Measurements from ENCODE around the gene RPAP3.

RPAP3 gene

DNA sequence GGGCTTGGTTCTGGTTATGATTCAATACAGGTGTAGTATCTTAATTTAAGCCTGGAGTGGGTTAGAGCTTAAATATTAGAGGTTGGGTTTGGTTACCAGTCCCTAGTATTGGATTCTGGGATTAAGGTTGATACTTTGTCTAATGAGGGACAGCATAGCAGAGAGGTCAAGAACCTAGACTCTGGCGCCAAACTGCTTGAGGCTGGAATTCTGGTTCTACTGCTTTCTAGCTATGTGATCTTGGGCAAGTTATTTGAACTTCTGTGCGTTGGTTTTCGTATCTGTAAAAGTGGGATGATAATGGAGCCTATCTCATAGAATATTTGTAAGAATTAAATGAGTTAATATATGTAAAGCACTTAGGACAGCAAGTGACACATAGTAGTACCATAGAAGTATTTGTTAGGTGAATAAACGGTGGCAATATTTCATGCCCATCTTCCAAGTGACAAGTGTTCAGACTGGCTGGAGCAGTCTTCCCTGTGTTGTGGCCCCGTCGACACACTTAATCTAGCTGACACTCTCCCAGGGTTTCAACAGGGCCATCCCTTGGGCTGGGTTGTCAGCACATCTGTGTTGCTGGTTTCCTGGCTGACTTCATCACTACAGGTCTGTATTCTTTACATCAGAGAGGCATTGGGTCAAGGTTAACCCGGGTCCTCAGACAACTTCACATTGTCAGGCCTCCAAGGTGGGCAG, 16.5 kb upstream of the RPAP3 start:
- H3K9me3 ChIP-seq (ENCODE audit: insufficient read depth, low read length, severe bottlenecking): no peaks in the 10 kb centered on the region
- H2AFZ ChIP-seq (ENCODE audit: low read depth, low read length): no peak overlapping the region
- TF ChIP-seq, protein P1, sequence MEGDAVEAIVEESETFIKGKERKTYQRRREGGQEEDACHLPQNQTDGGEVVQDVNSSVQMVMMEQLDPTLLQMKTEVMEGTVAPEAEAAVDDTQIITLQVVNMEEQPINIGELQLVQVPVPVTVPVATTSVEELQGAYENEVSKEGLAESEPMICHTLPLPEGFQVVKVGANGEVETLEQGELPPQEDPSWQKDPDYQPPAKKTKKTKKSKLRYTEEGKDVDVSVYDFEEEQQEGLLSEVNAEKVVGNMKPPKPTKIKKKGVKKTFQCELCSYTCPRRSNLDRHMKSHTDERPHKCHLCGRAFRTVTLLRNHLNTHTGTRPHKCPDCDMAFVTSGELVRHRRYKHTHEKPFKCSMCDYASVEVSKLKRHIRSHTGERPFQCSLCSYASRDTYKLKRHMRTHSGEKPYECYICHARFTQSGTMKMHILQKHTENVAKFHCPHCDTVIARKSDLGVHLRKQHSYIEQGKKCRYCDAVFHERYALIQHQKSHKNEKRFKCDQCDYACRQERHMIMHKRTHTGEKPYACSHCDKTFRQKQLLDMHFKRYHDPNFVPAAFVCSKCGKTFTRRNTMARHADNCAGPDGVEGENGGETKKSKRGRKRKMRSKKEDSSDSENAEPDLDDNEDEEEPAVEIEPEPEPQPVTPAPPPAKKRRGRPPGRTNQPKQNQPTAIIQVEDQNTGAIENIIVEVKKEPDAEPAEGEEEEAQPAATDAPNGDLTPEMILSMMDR (IDR thresholded peaks at IDR 0.05; ENCODE audit: borderline replicate concordance, extremely low read depth, low read length, poor library complexity, severe bottlenecking): no peak
- no peak for TF ChIP-seq EZH2 (IDR thresholded peaks at IDR 0.05; ENCODE audit: borderline replicate concordance, low read depth, low read length, severe bottlenecking)
- no peak overlapping the region for H3K4me2 ChIP-seq (ENCODE audit: insufficient read depth, low read length)
- no peak for DNase-seq
- H3K79me2 ChIP-seq (ENCODE audit: insufficient read depth, low read length): no peaks in the 10 kb centered on the region
- no peak overlapping the region for H3K9ac ChIP-seq (ENCODE audit: low read depth, low read length)
- H3K27ac ChIP-seq (ENCODE audit: low read length): no peak overlapping the region
- H4K20me1 ChIP-seq (ENCODE audit: insufficient read depth, low read length): no peaks in the 10 kb centered on the region
- no peaks in the 10 kb centered on the region for H3K27me3 ChIP-seq (ENCODE audit: insufficient read depth, low read length, poor library complexity)
- H3K4me1 ChIP-seq (ENCODE audit: insufficient read depth, low read length): no peaks in the 10 kb centered on the region
- H3K4me3 ChIP-seq (ENCODE audit: low read depth in 1 of 2, low read length in 2 of 2): no peak overlapping the region
- no peak for ATAC-seq (ENCODE audit: insufficient read depth, low read depth)
- no peaks in the 10 kb centered on the region for H3K36me3 ChIP-seq (ENCODE audit: insufficient read depth, low read length)

DNA sequence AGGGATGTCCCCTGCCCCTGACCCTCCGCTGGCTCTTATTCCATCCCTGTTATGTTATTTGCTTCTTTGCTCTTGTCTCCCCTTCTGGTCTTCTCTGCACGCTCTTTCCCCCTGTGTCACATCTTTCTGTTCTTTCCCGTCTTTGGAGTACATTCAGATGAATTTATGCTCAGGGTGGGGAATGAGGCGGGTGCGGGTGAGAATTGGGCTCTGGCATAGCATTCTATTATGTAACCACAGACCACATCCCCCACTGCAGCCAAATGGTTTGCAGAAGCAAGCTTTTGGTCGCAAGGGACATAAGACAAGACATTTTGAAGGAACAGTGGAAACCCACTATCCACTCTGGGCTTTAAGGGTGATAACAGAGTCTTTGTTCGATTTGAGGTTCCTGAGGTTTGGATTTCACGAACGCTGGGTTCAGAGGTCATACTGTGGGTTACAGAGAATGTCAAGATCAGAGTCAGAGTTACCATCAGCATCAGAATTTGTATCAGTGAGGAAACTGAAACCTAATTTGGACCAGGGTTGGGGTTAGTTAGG, 15.7 kb upstream of the RPAP3 start:
- Histone ChIP-seq H3K4me2 (ENCODE audit: insufficient read depth, low read length) (no peak overlapping the region), H4K20me1 (ENCODE audit: insufficient read depth, low read length) (no peaks in the 10 kb centered on the region), H3K9ac (ENCODE audit: low read depth, low read length) (no peak overlapping the region), H3K79me2 (ENCODE audit: insufficient read depth, low read length) (no peaks in the 10 kb centered on the region), H3K4me1 (ENCODE audit: insufficient read depth, low read length) (no peaks in the 10 kb centered on the region), H2AFZ (ENCODE audit: low read depth, low read length) (no peak overlapping the region), H3K9me3 (ENCODE audit: insufficient read depth, low read length, severe bottlenecking) (no peaks in the 10 kb centered on the region), H3K27ac (ENCODE audit: low read length) (no peak overlapping the region), H3K4me3 (ENCODE audit: low read depth in 1 of 2, low read length in 2 of 2) (no peak overlapping the region), H3K27me3 (ENCODE audit: insufficient read depth, low read length, poor library complexity) (no peaks in the 10 kb centered on the region), H3K36me3 (ENCODE audit: insufficient read depth, low read length) (no peaks in the 10 kb centered on the region)
- TF ChIP-seq EZH2 (IDR thresholded peaks at IDR 0.05; ENCODE audit: borderline replicate concordance, low read depth, low read length, severe bottlenecking): no peak
- TF ChIP-seq, protein P1 (IDR thresholded peaks at IDR 0.05; ENCODE audit: borderline replicate concordance, extremely low read depth, low read length, poor library complexity, severe bottlenecking): no peak
- ATAC-seq (ENCODE audit: insufficient read depth, low read depth): peak; percentile 70
- DNase-seq: peak; percentile 40

DNA sequence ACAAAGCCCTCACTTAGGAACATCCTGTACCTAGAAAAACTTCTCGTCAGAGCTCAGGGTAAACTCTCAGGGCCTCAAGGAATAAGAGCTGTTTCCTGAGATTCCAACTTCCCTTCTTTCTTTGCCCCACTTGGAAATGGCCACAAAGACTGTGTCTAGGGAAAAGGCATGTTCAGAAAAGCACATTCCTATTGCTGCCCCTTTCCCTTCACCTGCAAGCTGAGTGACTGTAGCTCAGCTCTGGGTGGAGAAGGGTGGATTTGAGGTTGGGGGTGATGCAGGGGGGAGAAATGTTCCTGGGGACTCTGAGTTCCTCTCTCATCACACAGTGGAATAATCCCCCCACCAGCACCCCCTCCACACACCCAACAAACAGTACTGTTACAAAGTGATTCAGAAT, 12.7 kb upstream of the RPAP3 start:
- no peaks in the 10 kb centered on the region for H3K79me2 ChIP-seq (ENCODE audit: insufficient read depth, low read length)
- H3K4me3 ChIP-seq (ENCODE audit: low read depth in 1 of 2, low read length in 2 of 2): no peak overlapping the region
- TF ChIP-seq, protein P1 (IDR thresholded peaks at IDR 0.05; ENCODE audit: borderline replicate concordance, extremely low read depth, low read length, poor library complexity, severe bottlenecking): no peak
- no peak for TF ChIP-seq EZH2 (IDR thresholded peaks at IDR 0.05; ENCODE audit: borderline replicate concordance, low read depth, low read length, severe bottlenecking)
- no peak overlapping the region for H3K27ac ChIP-seq (ENCODE audit: low read length)
- H3K36me3 ChIP-seq (ENCODE audit: insufficient read depth, low read length): no peaks in the 10 kb centered on the region
- no peak overlapping the region for H2AFZ ChIP-seq (ENCODE audit: low read depth, low read length)
- H3K4me1 ChIP-seq (ENCODE audit: insufficient read depth, low read length): no peaks in the 10 kb centered on the region; the same call in 1 of the 2 replicates
- 0 out of 2 replicates have a peak, but pooled peaks cover 2% of the 10 kb centered on the region for H4K20me1 ChIP-seq (ENCODE audit: insufficient read depth, low read length)
- H3K9ac ChIP-seq (ENCODE audit: low read depth, low read length): no peak overlapping the region
- no peak overlapping the region for H3K4me2 ChIP-seq (ENCODE audit: insufficient read depth, low read length)
- no peak for DNase-seq
- no peaks in the 10 kb centered on the region for H3K27me3 ChIP-seq (ENCODE audit: insufficient read depth, low read length, poor library complexity)
- no peak for ATAC-seq (ENCODE audit: insufficient read depth, low read depth)
- H3K9me3 ChIP-seq (ENCODE audit: insufficient read depth, low read length, severe bottlenecking): no peaks in the 10 kb centered on the region
